HepG2 (cell line): ENCODE data around the gene CPSF4. TPM values are rescaled to one million over a fixed set of nuclear protein-coding genes. Genes with fewer than 3 reads are reported as not detected.
A peak's percentile ranks its signal among the peaks of the same experiment; 100 is the strongest.

Experiments
- ATAC-seq: fragments of 200-7000 bp; cut with Tn5 transposase; 3 replicates; pipeline ENCODE4 v1.9.1; 2020; ENCODE audit warnings: mild to moderate bottlenecking, moderate library complexity
- BruUV-seq: library from RNA; stranded (reverse); fragments of 400-500 nt; replicated peaks from 2 replicates; lab custom pipeline; 2021; lab: Mats Ljungman, UMichigan
- CTCF ChIA-PET: fragments of 300-600 bp; formaldehyde crosslinking; extraction: SDS; loops from one replicate; lab custom pipeline; 2021; ENCODE audit warnings: low total read pairs, inconsistent platforms, low intra/inter-chr PET ratio; lab: Yijun Ruan, JAX
- POLR2A ChIA-PET: fragments of 350-600 bp; sonication (Branson Sonifier 250); formaldehyde crosslinking; loops from one replicate; lab custom pipeline; 2020; ENCODE audit warnings: antibody characterized with exemption, inconsistent platforms; lab: Yijun Ruan, JAX
- DNase-seq: peaks from one replicate; pipeline ENCODE4 v3.0.0-alpha.2; 2015; ENCODE audit warnings: low spot score
- FAIRE-seq: peaks from 3 replicates; lab custom pipeline; 2011; peaks lifted over from hg19 to GRCh38; lab: Jason Lieb, UNC
- H2AFZ ChIP-seq: one replicate; pipeline ENCODE4 v1.6.1; 2011; ENCODE audit warnings: low read length, inconsistent platforms
- H3K27ac ChIP-seq: fragments of 300-600 bp; 3 replicates; pipeline ENCODE4 v1.8.0; 2011; ENCODE audit warnings: mixed run types, mild to moderate bottlenecking, mixed read lengths, low read length, inconsistent platforms; ENCODE audit not compliant: insufficient read depth; ENCODE audit errors: extremely low read length
- H3K27me3 ChIP-seq, 2 experiments: fragments of 200-600 bp in 1 of 2; 2 replicates in 1 of 2; 3 replicates in 1 of 2; pipeline versions ENCODE4 v1.6.0 to v1.8.0; 2011; ENCODE audit warnings: low read length in 2 of 2, mild to moderate bottlenecking in 2 of 2, moderate library complexity in 2 of 2, inconsistent platforms in 1 of 2; ENCODE audit not compliant: insufficient read depth in 2 of 2, control insufficient read depth in 1 of 2
- H3K36me3 ChIP-seq, 2 experiments: fragments of 200-600 bp in 1 of 2; replicated peaks in 1 of 2; 2 replicates in 1 of 2; 3 replicates in 1 of 2; pipeline versions ENCODE4 v1.5.1 to v1.8.0; 2011; ENCODE audit warnings: low read length in 2 of 2, inconsistent platforms in 1 of 2; ENCODE audit not compliant: insufficient read depth in 2 of 2, control insufficient read depth in 1 of 2
- H3K4me1 ChIP-seq: 2 replicates; pipeline ENCODE4 v1.5.1; 2012; ENCODE audit warnings: low read length, inconsistent platforms; ENCODE audit not compliant: insufficient read depth
- H3K4me2 ChIP-seq: 2 replicates; pipeline ENCODE4 v1.6.0; 2011; ENCODE audit warnings: low read depth, low read length, inconsistent platforms
- H3K4me3 ChIP-seq, 3 experiments: fragments of 200-600 bp in 1 of 3; sonication (generic), shearing (Covaris generic) in 1 of 3; replicated peaks in 1 of 3; 2 replicates each; pipeline ENCODE4 v1.5.1; 2011 to 2016; ENCODE audit warnings: low read length in 3 of 3, inconsistent platforms in 2 of 3, low read depth in 2 of 3, mild to moderate bottlenecking in 2 of 3, control low read depth in 1 of 3, mixed read lengths in 1 of 3; ENCODE audit not compliant: insufficient read depth in 1 of 3
- H3K79me2 ChIP-seq: one replicate; pipeline ENCODE4 v1.6.1; 2011; ENCODE audit warnings: low read length, inconsistent platforms; ENCODE audit not compliant: insufficient read depth
- H3K9ac ChIP-seq: 2 replicates; pipeline ENCODE4 v1.6.0; 2011; ENCODE audit warnings: mild to moderate bottlenecking, low read depth, low read length, inconsistent platforms; ENCODE audit not compliant: insufficient read depth
- H3K9me3 ChIP-seq: 2 replicates; pipeline ENCODE4 v1.5.1; 2012; ENCODE audit warnings: mild to moderate bottlenecking, low read length
- H4K20me1 ChIP-seq: 2 replicates; pipeline ENCODE4 v1.6.0; 2011; ENCODE audit warnings: inconsistent platforms, mild to moderate bottlenecking, low read length, moderate library complexity; ENCODE audit not compliant: insufficient read depth
- AGO2 ChIP-seq: fragments of 200-400 bp; formaldehyde crosslinking; optimal IDR thresholded peaks from 2 replicates; pipeline ENCODE3; 2017; ENCODE audit warnings: mild to moderate bottlenecking, low read depth, low read length, moderate library complexity
- AHR ChIP-seq: IDR thresholded peaks from 2 replicates; pipeline ENCODE4 v1.6.1; 2018; ENCODE audit warnings: missing genetic modification reagents, missing compliant biosample characterization
- AKAP8 ChIP-seq: sonication (generic); formaldehyde crosslinking; IDR thresholded peaks from 2 replicates; pipeline ENCODE4 v1.5.1; 2020; ENCODE audit warnings: mild to moderate bottlenecking, missing genetic modification reagents
- ATF1 ChIP-seq: IDR thresholded peaks from 2 replicates; pipeline ENCODE4 v1.6.1; 2016; ENCODE audit warnings: mild to moderate bottlenecking, control low read depth
- BCLAF1 ChIP-seq: fragments of 450-650 bp; IDR thresholded peaks from 2 replicates; pipeline ENCODE4 v1.6.1; 2017; ENCODE audit warnings: mild to moderate bottlenecking
- GATA4 ChIP-seq: sonication (generic); IDR thresholded peaks from 2 replicates; pipeline ENCODE4 v1.6.1; 2016; ENCODE audit warnings: antibody characterized with exemption, low read depth, borderline replicate concordance
- NAIF1 ChIP-seq: sonication (generic); formaldehyde crosslinking; IDR thresholded peaks from 2 replicates; pipeline ENCODE4 v1.5.0; 2020; ENCODE audit warnings: mild to moderate bottlenecking, missing genetic modification reagents, borderline replicate concordance
- NCOA5 ChIP-seq: sonication (generic); formaldehyde crosslinking; IDR thresholded peaks from 2 replicates; pipeline ENCODE4 v1.4.0; 2020; ENCODE audit warnings: missing genetic modification reagents
- PHB2 ChIP-seq: fragments of 450-650 bp; IDR thresholded peaks from 2 replicates; pipeline ENCODE4 v1.6.1; 2018; ENCODE audit not compliant: partially characterized antibody
- POLR2G ChIP-seq: fragments of 200-400 bp; formaldehyde crosslinking; IDR thresholded peaks from 2 replicates; pipeline ENCODE4 v1.6.1; 2018; ENCODE audit warnings: mild to moderate bottlenecking, low read depth, low read length, moderate library complexity
- RBFOX2 ChIP-seq: fragments of 200-400 bp; formaldehyde crosslinking; IDR thresholded peaks from 2 replicates; pipeline ENCODE4 v1.6.1; 2017; ENCODE audit warnings: low read depth, mild to moderate bottlenecking, low read length
- REL ChIP-seq: sonication (generic); formaldehyde crosslinking; conservative IDR thresholded peaks from 2 replicates; pipeline ENCODE4 v1.8.0; 2022; ENCODE audit warnings: mild to moderate bottlenecking, missing genetic modification reagents, moderate library complexity
- SALL2 ChIP-seq: sonication (generic); formaldehyde crosslinking; IDR thresholded peaks from 2 replicates; pipeline ENCODE4 v1.8.1; 2023; ENCODE audit warnings: mild to moderate bottlenecking, missing genetic modification reagents, inconsistent platforms
- SMARCC2 ChIP-seq: fragments of 450-650 bp; IDR thresholded peaks from 2 replicates; pipeline ENCODE4 v1.6.1; 2017; ENCODE audit warnings: antibody characterized with exemption, mild to moderate bottlenecking
- ZFP36L2 ChIP-seq: sonication (generic); formaldehyde crosslinking; IDR thresholded peaks from 2 replicates; pipeline ENCODE4 v1.4.0; 2020; ENCODE audit warnings: missing genetic modification reagents
- ZNF263 ChIP-seq: sonication (generic); formaldehyde crosslinking; IDR thresholded peaks from 2 replicates; pipeline ENCODE4 v1.4.0; 2020; ENCODE audit warnings: missing genetic modification reagents
- ZNF317 ChIP-seq: sonication (generic); formaldehyde crosslinking; IDR thresholded peaks from 2 replicates; pipeline ENCODE4 v1.5.0; 2020; ENCODE audit warnings: mild to moderate bottlenecking, missing genetic modification reagents
- ZNF367 ChIP-seq: sonication (generic); formaldehyde crosslinking; IDR thresholded peaks from 2 replicates; pipeline ENCODE4 v1.4.0; 2020; ENCODE audit warnings: missing genetic modification reagents, borderline replicate concordance
- ZNF44 ChIP-seq: sonication (generic); formaldehyde crosslinking; IDR thresholded peaks from 2 replicates; pipeline ENCODE4 v1.5.1; 2020; ENCODE audit warnings: mild to moderate bottlenecking, missing genetic modification reagents
- ZNF543 ChIP-seq: sonication (generic); formaldehyde crosslinking; IDR thresholded peaks from 2 replicates; pipeline ENCODE4 v1.4.0; 2020; ENCODE audit warnings: mild to moderate bottlenecking, missing genetic modification reagents
- WGBS: methylation state at CpG from one replicate; pipeline ENCODE4 v1.1.6; 2017; ENCODE audit warnings: low lambda C conversion rate; 5-methylcytosine and 5-hydroxymethylcytosine counted together
- in situ Hi-C: cut with HindIII; loops from 2 replicates; pipeline ENCODE4 v1.10.0; 2017; ENCODE audit warnings: low pct_unique_long_range_greater_than_20kb; ENCODE audit not compliant: extremely low pct_ligation_motif_present
- intact Hi-C: fragments of 100-400 bp; cut with micrococcal nuclease; formaldehyde crosslinking; loops from one replicate; pipeline ENCODE4 v1.10.0; 2022; ENCODE audit not compliant: unreplicated experiment
- polyA plus RNA-seq, 8 experiments: library from polyadenylated mRNA; depleted of rRNA in 3 of 8; stranded (reverse) in 7 of 8; unstranded in 1 of 8; fragments of >200 nt; fragmentation: Illumina TruSeq in 4 of 8; extraction: Trizol in 4 of 8; gene quantifications; 2 replicates each; pipeline versions ENCODE4 v1.2.1 to v1.2.3, GENCODE V29; 2011 to 2016; ENCODE audit warnings: low read depth in 4 of 8, missing spikeins in 1 of 8, mixed read lengths in 1 of 8; ENCODE audit not compliant: insufficient read depth in 1 of 8
- total RNA-seq, 5 experiments: library from RNA; depleted of rRNA; stranded (reverse); fragments of >200 nt; fragmentation: Illumina TruSeq; extraction: Trizol; gene quantifications; 2 replicates each; pipeline ENCODE4 v1.2.3, GENCODE V29; 2016; ENCODE audit warnings: low read depth in 1 of 5
- TF ChIP-seq, protein P1 (sequence below): sonication (generic); formaldehyde crosslinking; IDR thresholded peaks from 2 replicates; pipeline ENCODE4 v1.8.1; 2023; ENCODE audit warnings: mild to moderate bottlenecking, missing genetic modification reagents
- TF ChIP-seq, protein P2 (sequence below): sonication (generic); formaldehyde crosslinking; IDR thresholded peaks from 2 replicates; pipeline ENCODE4 v1.4.0; 2020; ENCODE audit warnings: low read depth, mild to moderate bottlenecking, missing genetic modification reagents

Gene CPSF4
- total and polyA plus RNA-seq, 2 of the 13 experiments (the other 11 are each of a cell fraction or from before 2014, with no cell fraction given), result 34.1 to 49.6 TPM

DNA sequence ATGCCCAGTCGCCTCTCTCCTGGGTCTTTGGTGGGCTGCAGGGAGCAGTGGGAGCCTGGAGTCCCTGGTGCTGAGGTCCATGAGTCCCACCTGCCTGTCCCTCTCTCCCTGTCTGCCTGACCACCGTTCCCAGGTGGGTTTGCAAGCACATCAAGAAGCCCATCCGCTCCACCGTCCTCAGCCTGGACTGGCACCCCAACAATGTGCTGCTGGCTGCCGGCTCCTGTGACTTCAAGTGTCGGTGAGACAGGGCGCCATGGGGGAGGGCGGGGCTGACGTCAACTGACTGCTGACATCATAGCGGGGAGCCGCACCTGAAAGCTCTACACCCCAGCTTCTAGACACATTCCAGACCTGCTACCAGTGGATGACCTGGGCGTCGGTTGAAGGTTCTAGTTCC lies 49.0 kb upstream of the CPSF4 start:
- 94% methylated on average over 10 of the region's 13 CpGs for WGBS
- Histone ChIP-seq H3K4me3 (no peak overlapping the region), H3K27ac (no peak overlapping the region), H4K20me1 (0 out of 2 replicates have a peak, but pooled peaks cover 6% of the 10 kb centered on the region), H3K27me3 (no peaks in the 10 kb centered on the region), H3K9me3 (no peaks in the 10 kb centered on the region), H3K36me3 (peaks cover 21 to 58% of the 10 kb centered on the region in 2 experiments), H3K9ac (no peak overlapping the region), H2AFZ (no peak overlapping the region), H3K79me2 (no peaks in the 10 kb centered on the region), H3K4me2 (no peak overlapping the region), H3K4me1 (no peaks in the 10 kb centered on the region)
- ATAC-seq (no peak), FAIRE-seq (no peak), DNase-seq (no peak)
- POLR2A ChIA-PET, result interaction anchor here (1.6 kb wide), 1 partner anchor 9 kb away, joined by 3 read pairs; no protein-coding TSS in a partner anchor
- BruUV-seq, result no TSS peak
- intact Hi-C loops, result no loop called here
- in situ Hi-C loops, result no loop called here
- CTCF ChIA-PET, result no interaction called here
- TF ChIP-seq, protein P1, sequence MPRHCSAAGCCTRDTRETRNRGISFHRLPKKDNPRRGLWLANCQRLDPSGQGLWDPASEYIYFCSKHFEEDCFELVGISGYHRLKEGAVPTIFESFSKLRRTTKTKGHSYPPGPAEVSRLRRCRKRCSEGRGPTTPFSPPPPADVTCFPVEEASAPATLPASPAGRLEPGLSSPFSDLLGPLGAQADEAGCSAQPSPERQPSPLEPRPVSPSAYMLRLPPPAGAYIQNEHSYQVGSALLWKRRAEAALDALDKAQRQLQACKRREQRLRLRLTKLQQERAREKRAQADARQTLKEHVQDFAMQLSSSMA (CRISPR knock-in tag), result no peak
- TF ChIP-seq NCOA5 (CRISPR knock-in tag) (no peak), ATF1 (CRISPR knock-in tag) (no peak), SALL2 (CRISPR knock-in tag) (no peak), ZNF263 (CRISPR knock-in tag) (no peak), POLR2G (peak; percentile 28; the same call in 1 of the 2 replicates), AGO2 (peak; percentile 86), SMARCC2 (no peak), BCLAF1 (no peak), AHR (CRISPR knock-in tag) (no peak), REL (CRISPR knock-in tag) (no peak), ZFP36L2 (CRISPR knock-in tag) (no peak), RBFOX2 (0 out of 2 replicates have a peak, but pooled peaks have one; percentile 28), PHB2 (no peak), ZNF44 (CRISPR knock-in tag) (no peak), ZNF543 (CRISPR knock-in tag) (no peak), NAIF1 (CRISPR knock-in tag) (no peak), ZNF367 (CRISPR knock-in tag) (no peak), ZNF317 (CRISPR knock-in tag) (no peak), GATA4 (no peak), AKAP8 (CRISPR knock-in tag) (0 out of 2 replicates have a peak, but pooled peaks have one; percentile 45)
- TF ChIP-seq, protein P2, sequence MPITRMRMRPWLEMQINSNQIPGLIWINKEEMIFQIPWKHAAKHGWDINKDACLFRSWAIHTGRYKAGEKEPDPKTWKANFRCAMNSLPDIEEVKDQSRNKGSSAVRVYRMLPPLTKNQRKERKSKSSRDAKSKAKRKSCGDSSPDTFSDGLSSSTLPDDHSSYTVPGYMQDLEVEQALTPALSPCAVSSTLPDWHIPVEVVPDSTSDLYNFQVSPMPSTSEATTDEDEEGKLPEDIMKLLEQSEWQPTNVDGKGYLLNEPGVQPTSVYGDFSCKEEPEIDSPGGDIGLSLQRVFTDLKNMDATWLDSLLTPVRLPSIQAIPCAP, result no peak
